ENCODE data around the gene TMEM266.

Gene TMEM266

GRCh38 chr15:76158815-76159214, 99.0 kb downstream of the TMEM266 start:
- TF ChIP-seq CTCF (IDR thresholded peaks at IDR 0.05; ENCODE audit: insufficient read depth, low read length, poor library complexity, severe bottlenecking): no peak
- no peak for TF ChIP-seq EZH2phosphoT487 (conservative IDR thresholded peaks at IDR 0.05; ENCODE audit: low read length)
- H3K9me3 ChIP-seq (ENCODE audit: insufficient read depth, low read length): no peaks in the 10 kb centered on the region
- no peak overlapping the region for H3K27ac ChIP-seq (ENCODE audit: low read depth, low read length)

DNA sequence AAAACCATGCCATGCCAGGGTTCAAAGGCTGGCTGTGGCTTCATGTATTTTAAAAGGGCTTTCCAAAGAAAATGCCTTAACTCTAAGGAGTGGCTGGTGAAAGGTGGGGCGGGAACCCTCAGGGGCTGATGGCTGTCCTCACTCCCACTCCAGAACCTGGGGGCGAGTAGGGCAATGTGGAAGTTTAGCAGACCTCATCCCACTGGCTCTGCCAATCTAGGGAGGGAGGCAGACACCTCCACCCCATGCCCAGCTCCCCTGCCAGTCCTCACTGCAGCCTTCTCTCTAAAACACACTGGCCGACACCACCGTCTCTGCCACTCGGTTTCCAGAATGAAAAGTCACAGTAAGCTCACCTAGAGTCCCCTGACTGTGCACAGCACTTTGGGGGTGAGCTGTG, 99.5 kb downstream of the TMEM266 start:
- no peak overlapping the region for H3K4me2 ChIP-seq (ENCODE audit: low read depth, low read length, poor library complexity, severe bottlenecking)
- no peak overlapping the region for H3K27ac ChIP-seq (ENCODE audit: low read depth, low read length)
- H3K79me2 ChIP-seq (ENCODE audit: insufficient read depth, low read length): no peaks in the 10 kb centered on the region
- no peak overlapping the region for H2AFZ ChIP-seq (ENCODE audit: low read depth, low read length, severe bottlenecking)
- TF ChIP-seq CTCF (IDR thresholded peaks at IDR 0.05; ENCODE audit: insufficient read depth, low read length, poor library complexity, severe bottlenecking): no peak
- no peak for TF ChIP-seq EZH2phosphoT487 (conservative IDR thresholded peaks at IDR 0.05; ENCODE audit: low read length)
- no peaks in the 10 kb centered on the region for H3K27me3 ChIP-seq (ENCODE audit: low read length)
- no peaks in the 10 kb centered on the region for H3K9me2 ChIP-seq (replicated peaks; ENCODE audit: insufficient read depth, low read length)
- H3K36me3 ChIP-seq (ENCODE audit: low read length): no peaks in the 10 kb centered on the region
- H3F3A ChIP-seq (ENCODE audit: insufficient read depth): no peaks in the 10 kb centered on the region
- no peaks in the 10 kb centered on the region for H3K9me3 ChIP-seq (ENCODE audit: insufficient read depth, low read length)
- H4K20me1 ChIP-seq (ENCODE audit: low read depth, low read length): no peaks in the 10 kb centered on the region
- H3K9ac ChIP-seq (ENCODE audit: low read length): no peak overlapping the region
- H3K4me3 ChIP-seq (ENCODE audit: insufficient read depth, low read length, poor library complexity, severe bottlenecking): no peak overlapping the region

More at GRCh38 chr15:76158815-76159214, 99.0 kb downstream of the TMEM266 start:
- Histone ChIP-seq H3K4me3 (ENCODE audit: insufficient read depth, low read length, poor library complexity, severe bottlenecking) (no peak overlapping the region), H3K79me2 (ENCODE audit: insufficient read depth, low read length) (no peaks in the 10 kb centered on the region), H3K27me3 (ENCODE audit: low read length) (no peaks in the 10 kb centered on the region), H4K20me1 (ENCODE audit: low read depth, low read length) (no peaks in the 10 kb centered on the region), H3K9me2 (replicated peaks; ENCODE audit: insufficient read depth, low read length) (no peaks in the 10 kb centered on the region), H3F3A (ENCODE audit: insufficient read depth) (no peaks in the 10 kb centered on the region), H2AFZ (ENCODE audit: low read depth, low read length, severe bottlenecking) (no peak overlapping the region), H3K4me2 (ENCODE audit: low read depth, low read length, poor library complexity, severe bottlenecking) (no peak overlapping the region), H3K9ac (ENCODE audit: low read length) (no peak overlapping the region), H3K36me3 (ENCODE audit: low read length) (no peaks in the 10 kb centered on the region)

GRCh38 chr15:76160426-76161152, 100.8 kb downstream of the TMEM266 start:
- no peaks in the 10 kb centered on the region for H3F3A ChIP-seq (ENCODE audit: insufficient read depth)
- no peak overlapping the region for H3K9ac ChIP-seq (ENCODE audit: low read length)
- H3K27me3 ChIP-seq (ENCODE audit: low read length): no peaks in the 10 kb centered on the region
- H3K4me2 ChIP-seq (ENCODE audit: low read depth, low read length, poor library complexity, severe bottlenecking): no peak overlapping the region
- no peaks in the 10 kb centered on the region for H4K20me1 ChIP-seq (ENCODE audit: low read depth, low read length)
- no peaks in the 10 kb centered on the region for H3K79me2 ChIP-seq (ENCODE audit: insufficient read depth, low read length)
- H3K9me3 ChIP-seq (ENCODE audit: insufficient read depth, low read length): no peaks in the 10 kb centered on the region
- no peak overlapping the region for H3K27ac ChIP-seq (ENCODE audit: low read depth, low read length)
- no peak for TF ChIP-seq CTCF (IDR thresholded peaks at IDR 0.05; ENCODE audit: insufficient read depth, low read length, poor library complexity, severe bottlenecking)
- TF ChIP-seq EZH2phosphoT487 (conservative IDR thresholded peaks at IDR 0.05; ENCODE audit: low read length): no peak
- H3K36me3 ChIP-seq (ENCODE audit: low read length): no peaks in the 10 kb centered on the region
- no peaks in the 10 kb centered on the region for H3K9me2 ChIP-seq (replicated peaks; ENCODE audit: insufficient read depth, low read length)
- H3K4me3 ChIP-seq (ENCODE audit: insufficient read depth, low read length, poor library complexity, severe bottlenecking): no peak overlapping the region
- no peak overlapping the region for H2AFZ ChIP-seq (ENCODE audit: low read depth, low read length, severe bottlenecking)
